ENCODE results near the gene CACNB2.

DNA sequence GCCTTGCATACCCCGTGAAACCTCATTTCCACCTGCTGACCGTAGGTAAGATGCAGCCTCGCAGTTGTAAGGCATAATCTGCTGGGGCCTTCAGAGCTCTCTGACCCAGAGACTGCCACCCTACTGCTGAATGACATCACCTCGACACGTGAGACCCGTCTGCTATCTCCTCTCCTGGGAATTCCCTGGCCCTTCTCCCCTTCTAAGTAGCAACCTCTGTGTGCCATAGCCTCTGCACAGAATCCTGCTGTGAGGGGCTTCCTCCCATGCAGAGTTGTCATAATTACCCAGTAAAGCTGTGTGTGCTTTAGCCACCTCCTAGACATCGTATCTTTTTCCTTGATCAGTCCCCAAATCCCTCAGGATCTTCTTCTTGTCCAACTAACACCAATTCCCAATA lies 106.7 kb downstream of the CACNB2 start:
- TF ChIP-seq, protein P1, sequence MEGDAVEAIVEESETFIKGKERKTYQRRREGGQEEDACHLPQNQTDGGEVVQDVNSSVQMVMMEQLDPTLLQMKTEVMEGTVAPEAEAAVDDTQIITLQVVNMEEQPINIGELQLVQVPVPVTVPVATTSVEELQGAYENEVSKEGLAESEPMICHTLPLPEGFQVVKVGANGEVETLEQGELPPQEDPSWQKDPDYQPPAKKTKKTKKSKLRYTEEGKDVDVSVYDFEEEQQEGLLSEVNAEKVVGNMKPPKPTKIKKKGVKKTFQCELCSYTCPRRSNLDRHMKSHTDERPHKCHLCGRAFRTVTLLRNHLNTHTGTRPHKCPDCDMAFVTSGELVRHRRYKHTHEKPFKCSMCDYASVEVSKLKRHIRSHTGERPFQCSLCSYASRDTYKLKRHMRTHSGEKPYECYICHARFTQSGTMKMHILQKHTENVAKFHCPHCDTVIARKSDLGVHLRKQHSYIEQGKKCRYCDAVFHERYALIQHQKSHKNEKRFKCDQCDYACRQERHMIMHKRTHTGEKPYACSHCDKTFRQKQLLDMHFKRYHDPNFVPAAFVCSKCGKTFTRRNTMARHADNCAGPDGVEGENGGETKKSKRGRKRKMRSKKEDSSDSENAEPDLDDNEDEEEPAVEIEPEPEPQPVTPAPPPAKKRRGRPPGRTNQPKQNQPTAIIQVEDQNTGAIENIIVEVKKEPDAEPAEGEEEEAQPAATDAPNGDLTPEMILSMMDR (IDR thresholded peaks at IDR 0.05), result no peak
- TF ChIP-seq EZH2phosphoT487 (IDR thresholded peaks at IDR 0.05), result no peak
- no peak for TF ChIP-seq EZH2 (IDR thresholded peaks at IDR 0.05)

Data from neural progenitor cell (in vitro differentiated cells).